Upper lobe of left lung (tissue), 6 donors: ENCODE results near the gene SNTA1. TPM values are rescaled to one million over a fixed set of nuclear protein-coding genes. Genes with fewer than 3 reads are reported as not detected.
A peak's percentile ranks its signal among the peaks of the same experiment; 100 is the strongest.

Source experiments
- ATAC-seq, 2 donors: fragments of 200-7000 bp; cut with Tn5 transposase; one replicate each; pipeline ENCODE4 v1.9.1; 2022; ENCODE audit warnings: mild to moderate bottlenecking in 2 of 2, moderate library complexity in 2 of 2; ENCODE audit not compliant: low FRiP score in 2 of 2
- DNase-seq, 2 donors: peaks; one replicate each; pipeline ENCODE4 v3.0.0-alpha.2; 2019 to 2020
- H3K27ac ChIP-seq, 4 donors: fragments of 200-600 bp; sonication (generic); one replicate each; pipeline ENCODE4 v1.5.1; 2016 to 2019
- H3K27me3 ChIP-seq, 4 donors: fragments of 200-600 bp; sonication (generic); one replicate each; pipeline ENCODE4 v1.5.1; 2017 to 2019
- H3K36me3 ChIP-seq, 4 donors: fragments of 200-600 bp; sonication (generic); one replicate each; pipeline ENCODE4 v1.5.1; 2016 to 2019
- H3K4me1 ChIP-seq, 4 donors: fragments of 200-600 bp; sonication (generic); one replicate each; pipeline ENCODE4 v1.5.1; 2018 to 2019
- H3K4me3 ChIP-seq, 4 donors: fragments of 200-600 bp; sonication (generic); one replicate each; pipeline ENCODE4 v1.5.1; 2017 to 2019; ENCODE audit warnings: mild to moderate bottlenecking in 2 of 4, moderate library complexity in 1 of 4
- H3K9me3 ChIP-seq, 4 donors: fragments of 200-600 bp; sonication (generic); one replicate each; pipeline ENCODE4 v1.5.1; 2018 to 2019
- EP300 ChIP-seq, 4 donors: sonication (generic); formaldehyde crosslinking; IDR thresholded peaks; one replicate each; pipeline ENCODE4 v1.5.1; 2017; ENCODE audit warnings: antibody characterized with exemption in 4 of 4, control low read depth in 2 of 4
- POLR2A ChIP-seq, 4 donors: fragments of 450-650 bp; IDR thresholded peaks; one replicate each; pipeline ENCODE4 v1.5.1; 2016 to 2017; ENCODE audit warnings: antibody characterized with exemption in 4 of 4, mild to moderate bottlenecking in 2 of 4
- POLR2AphosphoS5 ChIP-seq, 2 donors: sonication (generic); formaldehyde crosslinking; IDR thresholded peaks; one replicate each; pipeline ENCODE4 v1.5.1; 2017; ENCODE audit warnings: antibody characterized with exemption in 2 of 2
- WGBS, 2 donors: methylation state at CpG; one replicate each; pipeline ENCODE4 v1.1.5; 2017 to 2018; 5-methylcytosine and 5-hydroxymethylcytosine counted together
- total RNA-seq, 6 donors: library from RNA; depleted of rRNA in 4 of 6; stranded (reverse); fragments of >200 nt in 4 of 6; gene quantifications; one replicate each; pipeline versions ENCODE4 v1.1.0 to v1.2.1, GENCODE V29; 2016 to 2021
- TF ChIP-seq, protein P1 (sequence below), 6 experiments: fragments of 450-650 bp in 4 of 6; fragments of 200-600 bp in 2 of 6; sonication (generic) in 2 of 6; IDR thresholded peaks; one replicate each; pipeline ENCODE4 v1.5.1; 2016 to 2019; ENCODE audit warnings: antibody characterized with exemption in 6 of 6
- donor health status: DM: no; HTN: no; CAD: no; lungs with moderate emphysema.
- donor health status: DM: no; HTN: yes; CAD: no; lungs with severe emphysema.

The SNTA1 gene
- total RNA-seq, 6 donors from 2014 or later = 8.2 to 23.4 (median 11.3) TPM

DNA sequence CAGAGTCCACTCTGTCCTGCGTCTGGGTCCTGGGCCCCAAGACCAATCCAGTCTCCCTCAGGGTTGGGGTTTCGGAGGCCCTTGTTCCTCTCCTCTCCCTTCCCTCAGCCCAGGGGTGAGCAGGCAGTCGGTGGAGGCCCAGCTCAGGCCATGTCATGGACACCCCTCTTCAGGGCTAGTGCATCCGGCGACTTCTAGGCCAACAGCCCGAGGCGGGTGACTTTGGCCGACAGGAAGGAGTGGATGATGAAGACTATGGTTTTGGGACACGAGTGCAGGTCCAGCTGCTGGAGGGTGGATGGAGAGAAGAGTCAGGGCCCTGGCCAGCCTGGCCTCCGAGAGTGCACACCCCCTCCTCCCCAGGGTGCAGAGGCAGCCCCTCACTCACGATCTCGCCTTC is 35.2 kb downstream of the SNTA1 start:
- no peaks in the 10 kb centered on the region for H3K27me3 ChIP-seq
- peak in 1 of 2 donors; percentile 41 for DNase-seq
- no peaks in the 10 kb centered on the region for H3K9me3 ChIP-seq
- WGBS, 2 donors = 86 to 97% methylated on average over 6 to 7 of the region's 12 CpGs
- no peak overlapping the region for H3K4me3 ChIP-seq
- H3K36me3 ChIP-seq = peaks cover 0 to 23% (median 15%) of the 10 kb centered on the region in 4 donors
- no peaks in the 10 kb centered on the region for H3K4me1 ChIP-seq
- H3K27ac ChIP-seq = no peak overlapping the region
- no peak for ATAC-seq
- TF ChIP-seq EP300 (IDR thresholded peaks at IDR 0.05) (no peak), POLR2AphosphoS5 (IDR thresholded peaks at IDR 0.05) (no peak), POLR2A (IDR thresholded peaks at IDR 0.05) (no peak)
- TF ChIP-seq, protein P1, sequence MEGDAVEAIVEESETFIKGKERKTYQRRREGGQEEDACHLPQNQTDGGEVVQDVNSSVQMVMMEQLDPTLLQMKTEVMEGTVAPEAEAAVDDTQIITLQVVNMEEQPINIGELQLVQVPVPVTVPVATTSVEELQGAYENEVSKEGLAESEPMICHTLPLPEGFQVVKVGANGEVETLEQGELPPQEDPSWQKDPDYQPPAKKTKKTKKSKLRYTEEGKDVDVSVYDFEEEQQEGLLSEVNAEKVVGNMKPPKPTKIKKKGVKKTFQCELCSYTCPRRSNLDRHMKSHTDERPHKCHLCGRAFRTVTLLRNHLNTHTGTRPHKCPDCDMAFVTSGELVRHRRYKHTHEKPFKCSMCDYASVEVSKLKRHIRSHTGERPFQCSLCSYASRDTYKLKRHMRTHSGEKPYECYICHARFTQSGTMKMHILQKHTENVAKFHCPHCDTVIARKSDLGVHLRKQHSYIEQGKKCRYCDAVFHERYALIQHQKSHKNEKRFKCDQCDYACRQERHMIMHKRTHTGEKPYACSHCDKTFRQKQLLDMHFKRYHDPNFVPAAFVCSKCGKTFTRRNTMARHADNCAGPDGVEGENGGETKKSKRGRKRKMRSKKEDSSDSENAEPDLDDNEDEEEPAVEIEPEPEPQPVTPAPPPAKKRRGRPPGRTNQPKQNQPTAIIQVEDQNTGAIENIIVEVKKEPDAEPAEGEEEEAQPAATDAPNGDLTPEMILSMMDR (IDR thresholded peaks at IDR 0.05) = no peak

DNA sequence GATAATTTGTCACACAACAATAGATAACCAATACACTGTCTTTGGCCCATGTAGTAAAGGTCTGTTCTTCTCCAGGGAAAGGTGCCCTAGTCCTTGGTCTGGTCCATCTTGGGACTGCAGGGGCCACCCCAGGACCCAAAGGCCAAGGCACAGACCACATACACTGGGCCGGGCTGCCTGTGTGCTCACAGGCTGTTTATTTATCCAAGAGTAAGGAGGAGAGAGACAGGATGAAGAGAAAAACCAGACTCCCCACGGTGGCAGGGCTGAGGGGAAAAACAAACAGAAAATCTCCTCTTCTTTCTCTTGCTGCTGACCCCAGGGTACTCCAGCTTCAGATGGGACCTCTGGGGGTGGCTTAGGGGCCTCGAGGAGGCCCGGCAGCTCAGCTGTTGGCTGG is 35.8 kb downstream of the SNTA1 start:
- no peaks in the 10 kb centered on the region for H3K9me3 ChIP-seq
- no peak for ATAC-seq
- no peak for DNase-seq
- no peaks in the 10 kb centered on the region for H3K27me3 ChIP-seq
- no peak overlapping the region for H3K4me3 ChIP-seq
- TF ChIP-seq POLR2AphosphoS5 (IDR thresholded peaks at IDR 0.05) (no peak), EP300 (IDR thresholded peaks at IDR 0.05) (no peak), POLR2A (IDR thresholded peaks at IDR 0.05) (no peak)
- TF ChIP-seq, protein P1 (IDR thresholded peaks at IDR 0.05) = no peak
- H3K27ac ChIP-seq = no peak overlapping the region
- peaks cover 0 to under 1% (median 0%) of the 10 kb centered on the region in 4 donors for H3K4me1 ChIP-seq
- 60 to 73% methylated on average over 4 of the region's 4 CpGs for WGBS, 2 donors
- peaks cover 0 to 23% (median 15%) of the 10 kb centered on the region in 4 donors for H3K36me3 ChIP-seq

DNA sequence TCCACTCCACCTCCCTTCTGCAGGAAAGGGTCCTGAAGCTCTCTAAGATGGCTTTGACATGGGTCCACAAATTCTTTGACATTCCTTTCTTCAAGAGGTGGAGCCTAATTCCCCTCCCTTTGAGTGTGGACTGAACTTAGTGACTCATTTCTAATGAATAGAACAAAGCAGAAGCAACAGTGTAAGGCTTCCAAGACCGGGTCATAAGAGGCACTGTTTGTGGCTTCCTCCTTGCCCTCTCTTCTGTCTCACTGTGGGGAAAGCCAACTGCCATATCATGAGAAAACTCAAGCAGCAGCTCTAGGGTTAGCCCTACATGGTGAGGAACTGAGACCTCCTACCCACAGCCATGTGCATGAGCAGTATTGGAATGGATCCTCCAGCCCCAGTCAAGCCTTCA is 36.3 kb downstream of the SNTA1 start:
- TF ChIP-seq POLR2AphosphoS5 (IDR thresholded peaks at IDR 0.05) (no peak), POLR2A (IDR thresholded peaks at IDR 0.05) (no peak), EP300 (IDR thresholded peaks at IDR 0.05) (no peak)
- Histone ChIP-seq H3K4me1 (peaks cover 2 to 6% (median 4%) of the 10 kb centered on the region in 4 donors), H3K27me3 (no peaks in the 10 kb centered on the region), H3K9me3 (no peaks in the 10 kb centered on the region), H3K27ac (no peak overlapping the region), H3K36me3 (peaks cover 0 to 23% (median 13%) of the 10 kb centered on the region in 4 donors), H3K4me3 (no peak overlapping the region)
- no peak for ATAC-seq
- DNase-seq = no peak
- WGBS, 2 donors = 63 to 88% methylated on average over 1 of the region's 1 CpG

DNA sequence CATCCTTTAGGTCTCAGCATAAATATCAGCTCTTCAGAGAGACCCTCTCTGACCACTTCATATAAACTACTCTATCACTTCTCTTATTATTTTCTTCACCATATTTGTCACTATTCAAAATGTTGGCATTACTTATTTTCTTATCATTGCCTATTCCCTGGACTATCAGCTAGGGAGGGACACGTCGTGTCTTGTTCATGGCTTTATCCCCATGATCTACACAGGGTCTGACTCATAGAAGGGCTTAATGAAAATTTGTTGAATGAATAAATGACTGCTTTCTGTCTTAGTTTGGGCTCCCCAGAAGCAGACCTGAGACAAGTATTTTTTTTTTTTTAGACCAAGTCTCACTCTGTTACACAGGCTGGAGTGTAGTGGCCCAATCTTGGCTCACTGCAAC is 39.3 kb downstream of the SNTA1 start:
- Histone ChIP-seq H3K4me3 (no peak overlapping the region), H3K4me1 (peaks cover 19 to 28% (median 25%) of the 10 kb centered on the region in 4 donors), H3K27ac (no peak overlapping the region), H3K27me3 (no peaks in the 10 kb centered on the region), H3K9me3 (no peaks in the 10 kb centered on the region), H3K36me3 (peaks cover 0 to 22% (median 10%) of the 10 kb centered on the region in 4 donors)
- ATAC-seq = no peak
- no peak for TF ChIP-seq POLR2A (IDR thresholded peaks at IDR 0.05)
- no peak for TF ChIP-seq POLR2AphosphoS5 (IDR thresholded peaks at IDR 0.05)
- TF ChIP-seq, protein P1 (IDR thresholded peaks at IDR 0.05) = no peak
- no peak for TF ChIP-seq EP300 (IDR thresholded peaks at IDR 0.05)
- 92 to 100% methylated on average over 2 of the region's 2 CpGs for WGBS, 2 donors
- DNase-seq = no peak

DNA sequence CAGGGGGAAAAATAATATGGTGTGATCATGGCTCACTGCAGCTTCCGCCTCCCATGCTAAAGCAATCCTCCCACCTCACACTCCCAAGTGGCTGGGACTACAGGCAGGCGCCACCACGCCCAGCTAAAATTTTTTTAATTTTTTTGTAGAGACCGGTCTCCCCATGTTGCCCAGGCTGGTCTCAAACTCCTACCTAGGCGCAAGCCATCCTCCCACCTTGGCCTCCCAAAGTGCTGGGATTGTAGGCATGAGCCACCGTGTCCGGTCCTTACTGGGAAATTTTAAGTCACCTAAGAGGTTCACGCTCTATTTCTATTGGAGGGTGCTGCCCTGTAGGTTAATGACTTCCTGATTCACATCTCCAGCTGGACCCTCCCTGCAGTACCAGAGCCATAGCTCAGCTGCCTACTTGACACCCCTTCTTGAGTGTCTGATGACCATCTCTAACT is 41.6 kb downstream of the SNTA1 start:
- ATAC-seq (peak in 1 of 2 donors; percentile 60), DNase-seq (no peak)
- no peaks in the 10 kb centered on the region for H3K27me3 ChIP-seq
- H3K9me3 ChIP-seq = no peaks in the 10 kb centered on the region
- peak overlapping the region; percentile 73 to 98 (median 84) for H3K4me3 ChIP-seq
- peaks cover 0 to 8% (median 0%) of the 10 kb centered on the region in 4 donors for H3K36me3 ChIP-seq
- peaks cover 19 to 29% (median 27%) of the 10 kb centered on the region in 4 donors for H3K4me1 ChIP-seq
- WGBS, 2 donors = 43 to 58% methylated on average over 8 of the region's 8 CpGs
- peak overlapping the region in 3 of 4 donors; percentile 60 to 87 (median 79) for H3K27ac ChIP-seq
- no peak for TF ChIP-seq POLR2AphosphoS5 (IDR thresholded peaks at IDR 0.05)
- TF ChIP-seq, protein P1 (IDR thresholded peaks at IDR 0.05) = no peak
- TF ChIP-seq POLR2A (IDR thresholded peaks at IDR 0.05) = no peak
